ENCODE data around the gene ODAPH.
"Not testable (repeated sequence)": the region's sequence is repeated elsewhere in the genome, so short reads cannot be mapped to it uniquely, and the experiment has no call there.

Gene ODAPH, protein sequence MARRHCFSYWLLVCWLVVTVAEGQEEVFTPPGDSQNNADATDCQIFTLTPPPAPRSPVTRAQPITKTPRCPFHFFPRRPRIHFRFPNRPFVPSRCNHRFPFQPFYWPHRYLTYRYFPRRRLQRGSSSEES

DNA sequence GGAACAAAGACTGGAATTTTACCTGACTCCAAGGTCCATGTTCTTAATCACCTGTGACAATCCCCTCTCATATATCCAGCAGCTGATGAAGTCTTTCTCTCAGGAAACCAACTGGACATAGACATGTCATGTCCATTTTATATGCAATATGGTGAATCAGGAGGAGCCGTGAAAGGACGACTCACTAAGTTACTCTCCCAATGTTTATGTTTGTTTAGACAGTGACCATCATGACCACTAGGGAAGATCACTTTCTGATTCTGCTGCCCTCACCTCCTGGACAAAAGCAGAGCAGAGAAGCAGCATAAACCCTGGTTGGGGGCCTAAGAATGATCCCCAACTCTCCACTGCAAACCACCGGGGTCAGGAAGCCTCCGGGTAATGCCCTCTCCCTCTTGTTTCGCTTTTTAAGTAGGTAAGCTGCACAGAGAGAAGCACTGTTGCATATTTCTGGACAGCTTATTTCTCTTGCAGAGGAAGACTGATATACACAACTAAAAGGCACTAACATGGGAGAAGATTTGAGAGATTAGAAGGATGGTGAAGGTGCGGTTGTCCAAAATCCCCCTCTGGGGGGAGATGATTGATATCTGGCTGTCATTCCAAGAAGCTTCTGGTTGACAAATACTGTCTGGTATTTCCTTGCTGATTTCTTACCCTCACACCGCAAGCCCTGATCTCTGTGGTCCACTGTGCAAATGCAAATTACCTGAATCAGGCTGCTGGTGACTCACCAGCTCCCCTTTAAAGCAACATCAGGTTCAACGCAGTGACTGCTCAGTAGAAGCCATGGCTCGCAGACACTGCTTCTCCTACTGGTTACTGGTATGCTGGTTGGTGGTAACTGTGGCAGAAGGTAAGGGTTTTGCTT is at the start of gene ODAPH:
TSS of gene ODAPH (plus strand) at position 773 of the 871 bp plus-strand sequence. CDS start at position 790, 17 bp downstream.
- DNase-seq: peak; percentile 54

DNA sequence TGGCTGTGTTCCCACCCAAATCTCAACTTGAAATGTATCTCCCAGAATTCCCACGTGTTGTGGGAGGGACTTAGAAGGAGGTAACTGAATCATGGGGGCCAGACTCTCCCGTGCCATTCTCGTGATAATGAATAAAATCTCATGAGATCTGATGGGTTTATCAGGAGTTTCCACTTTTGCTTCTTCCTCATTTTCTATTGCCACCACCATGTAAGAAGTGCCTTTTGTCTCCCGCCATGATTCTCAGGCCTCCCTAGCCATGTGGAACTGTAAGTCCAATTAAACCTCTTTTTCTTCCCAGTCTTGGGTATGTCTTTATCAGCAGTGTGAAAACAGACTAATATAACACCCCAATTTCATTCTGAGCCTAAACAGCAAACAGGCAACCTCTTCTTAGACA is 46.3 kb upstream of the ODAPH start:
- not testable (repeated sequence) for DNase-seq

DNA sequence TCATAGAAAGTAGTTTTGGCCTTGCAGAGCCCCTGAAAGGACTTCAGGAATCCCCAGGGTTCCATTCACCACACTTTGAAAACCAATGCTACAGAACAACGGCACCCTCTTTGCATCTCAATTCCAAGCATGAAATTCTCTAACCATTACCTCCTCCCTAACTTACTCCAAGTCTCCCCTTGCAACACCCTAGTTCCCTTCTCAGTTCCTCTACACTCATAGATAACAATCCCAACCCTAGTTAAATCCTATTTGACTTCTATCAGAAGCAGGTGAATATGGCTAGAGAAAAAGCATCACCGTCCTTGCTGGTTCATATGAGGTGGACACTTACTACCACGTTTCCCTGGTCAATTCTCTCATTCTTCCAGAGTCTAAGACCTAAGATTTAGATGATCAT is 44.0 kb upstream of the ODAPH start:
- no peak for DNase-seq

DNA sequence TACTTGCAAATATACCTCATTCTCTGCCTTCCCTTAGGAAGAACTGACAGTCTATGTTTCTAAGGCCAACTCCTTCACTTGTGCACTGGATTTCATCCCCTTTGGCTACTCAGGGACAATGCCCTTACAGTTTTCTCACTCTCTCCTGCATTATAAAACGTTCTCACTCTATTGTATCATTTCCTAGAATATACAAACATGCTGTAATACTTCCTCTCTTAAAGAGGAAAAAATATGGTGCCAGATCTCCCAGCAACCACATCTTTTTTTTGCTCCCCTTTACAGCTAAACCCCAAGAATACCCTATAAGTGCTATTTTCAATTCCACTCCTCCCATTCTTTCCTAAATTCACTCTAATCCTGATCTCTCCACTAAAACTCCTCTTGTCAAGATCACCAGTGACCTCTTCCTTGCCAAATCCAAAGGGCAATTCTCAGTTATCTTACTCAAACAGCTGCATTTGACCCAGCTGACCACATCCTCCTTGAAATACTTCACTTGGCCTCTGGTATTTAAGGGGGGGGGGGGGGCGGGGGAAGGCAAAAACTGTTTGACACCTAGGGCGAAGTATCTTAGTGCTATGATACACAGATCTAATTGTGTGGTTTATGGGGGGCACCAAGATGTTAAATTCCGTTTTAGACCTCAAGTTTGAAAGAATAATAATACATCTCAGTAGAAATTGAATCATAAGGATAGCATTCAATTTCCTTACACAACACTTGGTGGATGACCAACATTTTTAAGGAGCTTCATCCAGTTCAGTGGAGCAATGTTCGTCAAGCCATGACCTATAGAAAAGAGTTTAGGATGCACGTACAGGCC is 43.3 kb upstream of the ODAPH start:
- DNase-seq: peak; percentile 59

DNA sequence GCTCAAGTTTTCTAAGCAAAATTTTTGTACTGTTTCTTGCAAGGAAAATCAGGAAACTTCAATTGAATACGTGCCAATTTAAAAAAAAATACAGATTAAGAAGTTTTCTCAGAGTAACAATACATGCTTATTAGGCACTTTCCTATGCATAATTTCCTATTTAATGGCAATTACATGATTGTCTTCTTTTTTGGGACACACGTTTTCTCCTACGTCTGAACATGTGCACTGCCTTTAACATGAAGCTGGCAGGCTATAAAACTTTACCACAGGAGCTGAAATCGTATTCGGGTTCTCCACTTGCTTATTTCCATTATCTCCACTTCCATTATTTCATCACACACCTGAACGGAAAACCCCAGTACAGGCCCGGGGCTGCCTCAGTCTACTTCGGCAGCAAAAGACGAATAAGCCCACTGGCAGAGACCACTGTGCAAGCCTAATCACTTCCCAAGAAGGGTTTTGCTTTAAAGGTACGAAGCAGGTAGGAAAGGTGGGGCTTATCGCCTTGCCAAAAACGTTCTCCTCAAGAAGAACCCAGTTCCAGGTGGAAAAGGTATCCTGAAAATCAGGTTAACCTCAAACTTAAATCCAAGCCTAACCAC is 42.2 kb upstream of the ODAPH start:
- DNase-seq: peak; percentile 7

DNA sequence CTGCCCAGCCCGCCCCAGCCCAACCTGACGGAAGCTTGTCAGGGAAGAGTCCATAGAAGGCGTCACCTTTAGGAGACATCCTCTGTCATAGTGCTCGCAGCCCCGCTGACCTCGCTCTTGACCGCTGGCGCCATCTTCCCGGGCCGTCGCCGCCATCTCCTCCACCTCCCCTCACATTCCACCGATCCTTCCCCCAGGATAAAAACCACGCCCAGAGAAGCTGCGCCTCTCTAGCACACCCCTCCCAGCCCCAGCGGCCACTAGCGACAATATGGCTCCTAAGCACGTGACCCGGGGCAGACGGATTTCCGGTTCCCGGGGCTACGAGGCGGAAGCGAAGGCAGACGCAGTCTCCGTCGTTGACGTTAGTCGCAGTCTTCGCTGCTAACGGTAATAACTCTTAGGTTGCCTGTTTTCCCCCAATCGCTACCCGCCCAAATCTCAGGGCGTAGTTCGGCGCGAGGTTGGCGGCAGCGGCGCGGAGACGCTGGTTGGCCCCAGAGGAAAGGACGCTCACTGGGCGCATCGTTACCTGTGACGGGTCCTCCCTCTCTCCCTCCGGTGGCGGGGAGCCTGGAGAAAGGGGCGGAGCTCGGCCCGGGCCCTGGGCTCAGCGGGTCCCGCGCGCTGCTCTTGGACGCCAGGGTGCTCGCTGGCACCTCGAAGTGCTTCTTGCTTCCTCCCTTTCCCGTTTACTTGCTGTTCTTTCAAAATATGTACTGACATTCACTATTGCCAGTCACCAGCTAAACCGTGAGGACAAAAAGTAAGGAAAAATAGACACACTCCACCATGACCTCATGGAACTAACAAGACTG is 41.5 kb upstream of the ODAPH start, which contains the start of the genes RCHY1 and THAP6:
TSS of gene RCHY1 (minus strand) at position 273 of the 818 bp plus-strand sequence. CDS start at position 156, 117 bp downstream.
TSS of gene THAP6 (plus strand) at position 343 of the 818 bp plus-strand sequence. CDS start 980 bp downstream, outside the sequence.
- DNase-seq: peak; percentile 97

DNA sequence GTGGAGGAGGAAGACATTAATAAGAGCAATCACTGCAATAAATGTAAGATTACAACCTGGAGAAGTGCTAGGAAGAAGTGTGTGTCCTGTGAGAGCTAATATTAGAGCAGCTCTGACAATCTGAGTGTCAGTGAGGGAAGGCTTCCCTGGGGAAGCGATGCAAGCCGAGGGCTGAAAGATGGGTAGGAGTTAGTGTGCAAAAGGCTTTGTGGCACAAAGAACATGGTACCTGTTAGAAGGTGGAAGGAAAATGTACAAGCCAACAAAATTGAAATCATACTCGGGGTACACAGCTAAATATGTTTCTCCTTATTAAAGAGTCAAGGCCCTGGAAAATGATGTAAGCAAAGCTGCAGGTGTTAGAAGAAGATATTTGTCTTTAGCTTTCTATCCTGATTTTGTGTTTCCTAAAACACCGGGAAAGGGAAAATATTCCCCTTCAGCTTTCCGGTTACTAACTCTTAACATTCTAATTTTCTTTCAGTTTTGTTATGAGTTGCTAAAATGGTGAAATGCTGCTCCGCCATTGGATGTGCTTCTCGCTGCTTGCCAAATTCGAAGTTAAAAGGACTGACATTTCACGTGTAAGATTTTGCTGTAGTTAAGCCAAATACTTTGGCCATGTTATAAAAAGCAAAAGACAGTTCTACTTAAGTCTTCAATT is 40.8 kb upstream of the ODAPH start:
- DNase-seq: no peak

DNA sequence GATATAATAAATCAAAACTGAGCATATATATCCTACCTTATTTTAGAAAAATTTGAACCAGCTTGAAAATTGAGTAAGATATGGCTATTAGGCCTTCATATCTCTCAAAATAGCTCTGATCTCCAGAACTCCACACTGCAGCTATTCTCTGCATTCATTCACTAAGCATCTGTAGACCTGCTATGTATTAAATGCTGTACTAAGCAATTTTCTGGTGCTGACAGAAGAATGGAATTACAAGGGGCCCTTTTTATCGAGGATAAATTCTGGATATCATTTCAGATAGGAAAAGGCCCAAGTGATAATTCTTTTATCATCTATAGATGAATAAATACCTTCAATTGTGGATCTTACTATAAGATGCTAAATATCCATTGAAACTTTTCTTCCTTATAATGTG is 39.7 kb upstream of the ODAPH start:
- DNase-seq: no peak

DNA sequence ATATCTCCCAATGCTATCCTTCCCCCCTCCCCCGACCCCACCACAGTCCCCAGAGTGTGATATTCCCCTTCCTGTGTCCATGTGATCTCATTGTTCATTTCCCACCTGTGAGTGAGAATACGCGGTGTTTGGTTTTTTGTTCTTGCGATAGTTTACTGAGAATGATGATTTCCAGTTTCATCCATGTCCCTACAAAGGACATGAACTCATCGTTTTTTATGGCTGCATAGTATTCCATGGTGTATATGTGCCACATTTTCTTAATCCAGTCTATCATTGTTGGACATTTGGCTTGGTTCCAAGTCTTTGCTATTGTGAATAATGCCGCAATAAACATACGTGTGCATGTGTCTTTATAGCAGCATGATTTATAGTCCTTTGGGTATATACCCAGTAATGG is 36.4 kb upstream of the ODAPH start:
- not testable (repeated sequence) for DNase-seq

DNA sequence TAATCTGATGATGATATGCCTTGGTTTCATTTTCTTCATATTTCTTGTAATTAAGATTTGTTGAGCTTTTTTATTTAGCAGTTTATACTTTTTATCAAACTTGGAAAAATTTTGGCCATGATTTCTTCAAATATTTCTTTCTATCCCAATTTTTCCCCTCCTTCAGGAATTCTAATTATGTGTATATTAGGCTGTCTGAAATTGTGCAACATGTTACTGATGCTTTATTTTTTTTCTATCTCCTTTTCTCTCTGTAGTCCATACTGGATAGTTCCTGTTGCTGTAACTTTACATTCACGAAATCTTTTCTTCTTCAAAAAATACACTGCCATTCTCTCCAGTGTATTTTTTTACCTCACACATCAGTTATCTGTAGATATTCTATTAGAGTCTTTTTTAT is 30.8 kb upstream of the ODAPH start:
- no peak for DNase-seq

DNA sequence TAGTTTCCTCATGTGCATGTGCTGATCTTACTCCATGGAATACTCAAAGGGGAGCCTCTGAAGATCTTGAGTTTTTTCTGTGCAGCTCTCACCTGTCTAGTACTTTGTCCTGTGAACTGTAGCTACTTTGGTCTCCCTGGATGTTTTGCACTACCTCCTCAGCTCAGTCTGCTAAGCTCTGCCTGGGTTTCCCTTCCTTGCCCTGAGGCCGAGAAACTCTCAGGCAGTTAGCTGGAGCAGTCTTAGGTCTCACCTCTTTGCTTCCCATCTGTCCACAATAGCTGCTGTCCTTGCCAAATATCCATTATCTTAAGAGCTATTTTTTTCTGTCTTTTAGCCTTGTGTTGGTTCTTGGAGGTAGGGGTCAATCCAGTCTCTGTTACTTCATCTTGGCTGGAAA is 30.0 kb upstream of the ODAPH start:
- DNase-seq: no peak

DNA sequence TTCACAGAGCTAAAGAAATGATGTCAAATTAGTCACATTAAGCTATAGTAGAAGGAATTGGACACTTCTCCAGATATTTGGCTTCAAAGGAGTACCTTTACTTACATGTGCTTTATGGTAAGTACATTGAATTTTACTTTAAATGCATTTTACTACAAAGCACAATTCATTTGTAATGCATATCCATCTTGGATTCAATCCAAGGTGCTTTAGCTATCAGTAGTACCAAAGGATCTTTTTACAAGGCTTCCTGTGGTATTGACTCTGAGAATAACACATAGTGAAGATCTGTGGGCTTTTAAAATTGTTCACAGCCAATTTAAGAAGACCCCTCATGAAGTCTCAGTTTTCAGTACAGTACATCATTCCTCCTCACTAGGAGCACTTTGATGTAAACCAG is 28.4 kb upstream of the ODAPH start:
- no peak for DNase-seq

DNA sequence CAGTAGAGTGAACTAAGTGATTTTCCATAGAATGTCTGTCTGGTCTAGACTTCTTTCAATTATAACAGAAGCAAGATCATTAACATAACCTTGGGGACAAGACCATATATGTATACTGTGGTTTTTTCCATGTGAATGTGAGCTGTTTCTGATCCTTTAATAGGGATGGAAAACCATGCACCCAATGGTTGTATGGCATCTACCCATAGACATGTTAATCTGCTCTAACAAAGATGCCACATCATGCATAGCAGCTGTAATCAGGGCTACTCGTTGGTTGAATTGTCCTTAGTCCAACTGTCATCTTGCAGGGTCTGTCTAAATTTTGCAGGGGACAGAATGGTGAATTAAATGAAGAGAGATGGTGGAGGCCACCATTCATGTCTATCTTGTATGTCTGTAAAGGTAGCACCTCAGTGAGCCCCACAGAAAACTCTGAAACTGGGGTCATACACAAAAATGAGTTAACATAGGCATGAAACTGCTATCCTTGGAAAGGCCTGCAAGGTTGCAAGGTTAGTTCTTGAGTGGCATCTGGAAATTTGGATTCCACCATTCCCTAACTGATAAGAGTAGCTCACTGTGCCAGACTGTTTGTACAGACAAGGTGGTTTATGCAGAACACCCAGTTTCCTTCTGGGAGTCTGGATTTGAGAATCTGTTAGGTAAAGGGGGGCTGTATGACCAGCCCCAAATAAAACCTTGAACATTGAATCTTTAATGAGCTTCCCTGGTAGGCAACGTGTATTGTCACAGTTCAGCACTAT is 25.1 kb upstream of the ODAPH start:
- no peak for DNase-seq

DNA sequence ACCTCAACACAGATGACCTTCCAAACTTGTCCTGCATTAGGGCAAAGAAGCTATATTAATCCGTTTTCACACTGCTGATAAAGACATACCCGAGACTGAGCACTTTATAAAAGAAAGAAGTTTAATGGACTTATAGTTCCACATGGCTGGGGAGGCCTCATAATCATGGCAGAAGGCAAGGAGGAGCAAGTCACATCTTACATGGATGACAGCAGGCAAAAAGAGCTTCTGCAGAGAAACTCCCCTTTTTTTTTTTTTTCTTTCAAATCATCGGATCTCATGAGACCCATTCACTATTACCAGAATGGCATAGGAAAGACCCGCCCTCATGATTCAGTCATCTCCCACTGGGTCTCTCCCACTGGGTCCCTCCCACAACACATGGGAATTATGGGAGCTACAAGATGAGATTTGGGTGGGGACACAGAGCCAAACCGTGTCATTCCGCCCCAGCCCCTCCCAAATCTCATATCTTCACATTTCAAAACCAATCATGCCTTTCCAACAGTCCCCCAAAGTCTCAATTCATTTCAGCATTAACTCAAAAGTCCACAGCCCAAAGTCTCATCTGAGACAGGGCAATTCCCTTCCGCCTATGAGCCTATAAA is 24.2 kb upstream of the ODAPH start:
- not testable (repeated sequence) for DNase-seq

DNA sequence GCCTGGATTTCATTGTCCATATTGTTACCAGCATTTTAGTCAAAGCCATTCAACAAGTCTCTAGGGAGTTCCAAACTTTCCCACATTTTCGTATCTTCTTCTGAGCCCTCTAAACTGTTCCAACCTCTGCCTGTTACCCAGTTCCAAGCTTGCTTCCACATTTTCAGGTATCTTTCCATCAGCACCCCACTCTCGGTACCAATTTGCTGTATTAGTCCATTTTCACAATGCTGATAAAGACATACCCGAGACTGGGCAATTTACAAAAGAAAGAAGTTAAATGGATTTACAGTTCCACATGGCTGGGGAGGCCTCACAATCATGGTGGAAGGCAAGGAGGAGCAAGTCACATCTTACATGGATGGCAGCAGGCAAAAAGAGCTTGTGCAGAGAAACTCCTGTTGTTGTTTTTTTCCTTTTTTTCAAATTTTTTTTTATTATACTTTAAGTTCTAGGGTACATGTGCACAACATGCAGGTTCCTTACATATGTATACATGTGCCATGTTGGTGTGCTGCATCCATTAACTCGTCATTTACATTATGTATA is 22.5 kb upstream of the ODAPH start:
- not testable (repeated sequence) for DNase-seq

DNA sequence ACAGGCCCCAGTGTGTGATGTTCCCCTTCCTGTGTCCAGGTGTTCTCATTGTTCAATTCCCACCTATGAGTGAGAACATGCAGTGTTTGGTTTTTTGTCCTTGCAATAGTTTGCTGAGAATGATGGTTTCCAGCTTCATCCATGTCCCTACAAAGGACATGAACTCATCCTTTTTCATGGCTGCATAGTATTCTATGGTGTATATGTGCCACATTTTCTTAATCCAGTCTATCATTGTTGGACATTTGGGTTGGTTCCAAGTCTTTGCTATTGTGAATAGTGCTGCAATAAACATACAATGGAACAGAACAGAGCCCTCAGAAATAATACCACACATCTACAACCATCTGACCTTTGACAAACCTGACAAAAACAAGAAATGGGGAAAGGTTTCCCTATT is 21.9 kb upstream of the ODAPH start:
- not testable (repeated sequence) for DNase-seq

DNA sequence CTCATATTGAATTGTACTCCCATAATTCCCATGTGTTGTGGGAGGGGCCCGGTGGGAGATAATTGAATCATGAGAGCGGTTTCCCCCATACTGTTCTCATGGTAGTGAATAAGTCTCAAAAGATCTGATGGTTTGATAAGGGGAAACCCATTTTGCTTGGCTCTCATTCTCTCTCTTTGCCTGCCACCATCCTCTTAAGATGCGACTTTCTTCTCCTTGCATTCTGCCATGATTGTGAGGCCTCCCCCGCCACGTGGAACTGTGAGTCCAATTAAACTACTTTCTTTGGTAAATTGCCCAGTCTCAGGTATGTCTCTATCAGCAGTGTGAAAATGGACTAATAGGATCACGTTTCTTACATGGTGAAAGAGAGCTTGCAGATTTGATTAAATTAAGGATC is 18.6 kb upstream of the ODAPH start:
- DNase-seq: not testable (repeated sequence)

DNA sequence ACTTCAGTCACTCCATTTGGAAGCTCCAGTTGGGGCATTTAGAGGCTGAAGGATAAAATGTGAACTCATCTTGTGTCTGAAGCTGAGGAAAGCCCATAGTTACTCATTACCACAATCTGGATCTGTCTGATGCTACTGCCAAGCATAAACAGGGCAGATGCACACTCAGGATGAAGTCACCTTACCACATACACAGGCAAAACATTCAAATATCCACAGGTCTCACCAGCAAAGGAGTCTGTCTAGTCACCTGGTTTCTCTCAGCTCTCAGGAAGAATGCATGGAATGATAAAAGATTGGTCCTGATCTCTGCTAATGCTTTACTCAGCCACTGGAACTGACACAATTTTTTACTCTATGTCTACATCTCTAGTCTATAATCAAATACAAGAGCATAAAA is 13.0 kb upstream of the ODAPH start:
- DNase-seq: peak; percentile 61

DNA sequence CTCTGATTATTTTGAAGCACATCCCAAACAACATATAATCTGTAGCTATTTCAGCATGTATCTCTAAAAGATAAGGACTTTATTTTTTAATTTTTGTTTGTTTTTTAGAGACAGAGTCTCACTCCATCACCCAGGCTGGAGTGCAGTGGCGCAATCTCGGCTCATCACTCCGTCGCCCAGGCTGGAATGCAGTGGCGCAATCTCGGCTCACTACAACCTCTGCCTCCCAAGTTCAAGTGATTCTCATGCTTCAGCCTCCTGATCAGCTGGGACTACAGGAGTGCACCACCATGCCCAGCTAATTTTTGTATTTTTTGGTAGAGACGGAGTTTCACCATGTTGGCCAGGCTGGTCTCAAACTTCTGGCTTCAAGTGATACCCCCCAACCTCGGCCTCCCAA is 11.6 kb upstream of the ODAPH start:
- DNase-seq: peak; percentile 12

DNA sequence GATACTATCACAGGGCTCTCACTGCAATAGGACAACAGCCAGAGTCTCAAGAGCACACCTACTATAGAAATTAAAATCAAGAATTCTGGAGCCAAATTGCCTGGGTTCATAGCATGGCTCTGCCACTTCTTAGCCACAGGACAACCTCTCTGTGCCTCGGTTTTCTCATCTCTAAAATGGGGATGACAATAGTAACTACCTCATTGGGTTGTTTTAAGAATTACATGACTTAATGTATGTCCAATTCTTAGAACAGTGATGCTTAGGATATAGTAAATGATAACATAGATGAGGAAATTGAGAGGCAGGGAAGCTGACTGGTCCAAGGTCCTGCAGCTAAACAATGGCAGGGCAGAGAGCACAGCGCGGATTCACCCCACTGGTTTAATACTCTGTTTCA is 11.0 kb upstream of the ODAPH start:
- no peak for DNase-seq
